HFFc6 (cell line): ENCODE results near the gene SLC8A1. TPM values are rescaled to one million over a fixed set of nuclear protein-coding genes. Genes with fewer than 3 reads are reported as not detected.

ENCODE experiments used
- DNase-seq: peaks from one replicate; pipeline ENCODE4 v3.0.0-alpha.2; 2018
- H3K27ac Mint-ChIP-seq: 2 replicates; pipeline ENCODE4 v1.8.0; 2020; ENCODE audit warnings: mild to moderate bottlenecking, mixed read lengths
- H3K27me3 Mint-ChIP-seq: 2 replicates; pipeline ENCODE4 v1.8.0; 2021; ENCODE audit warnings: mild to moderate bottlenecking, moderate library complexity, mixed read lengths; ENCODE audit not compliant: insufficient read depth
- H3K36me3 Mint-ChIP-seq: 2 replicates; pipeline ENCODE4 v1.8.0; 2021; ENCODE audit warnings: low read depth, mixed read lengths
- H3K4me1 Mint-ChIP-seq: 2 replicates; pipeline ENCODE4 v1.8.0; 2020; ENCODE audit warnings: low read depth, mixed read lengths
- H3K4me3 Mint-ChIP-seq: 2 replicates; pipeline ENCODE4 v1.8.0; 2020; ENCODE audit warnings: mild to moderate bottlenecking, moderate library complexity, mixed read lengths
- H3K9me3 Mint-ChIP-seq: 2 replicates; pipeline ENCODE4 v1.8.0; 2020; ENCODE audit warnings: mild to moderate bottlenecking, mixed read lengths
- total RNA-seq, 6 experiments: library from RNA; stranded (reverse); fragmentation: NEBNext Ultra II Directional; extraction: Animal tissue kit (Norgen Biotek cat#: 25700); gene quantifications; 2 replicates in 1 of 6; 3 replicates in 5 of 6; pipeline ENCODE4 v1.2.3, GENCODE V29; 2021
- TF ChIP-seq, protein P1 (sequence below): fragments of 200-600 bp; sonication (generic); IDR thresholded peaks from 2 replicates; pipeline ENCODE4 v1.5.0; 2021; ENCODE audit warnings: antibody characterized with exemption, mild to moderate bottlenecking

SLC8A1 gene
- total RNA-seq, 6 experiments from 2014 or later = 71.5 to 96.9 (median 92.2) TPM

DNA sequence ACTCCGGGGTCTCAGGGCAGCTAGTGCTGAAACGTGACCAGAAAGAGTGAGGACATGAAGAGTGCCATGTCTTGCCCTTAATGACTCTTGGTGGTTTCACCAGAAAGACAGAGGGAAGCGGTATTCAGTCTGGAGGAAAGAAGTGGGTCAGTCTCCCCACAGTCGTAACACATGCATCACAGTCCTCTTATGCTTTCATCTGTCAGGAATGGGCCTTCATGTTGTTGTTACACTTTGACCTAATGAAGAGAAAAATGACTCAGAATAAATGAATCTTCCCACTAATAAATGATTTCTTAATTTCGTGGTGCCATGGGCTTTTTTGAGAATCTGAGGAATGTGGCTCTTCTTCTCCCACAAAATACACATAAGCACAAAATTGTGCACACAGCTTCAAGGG is 103.2 kb downstream of the SLC8A1 start:
- peak; percentile 88 for DNase-seq
- H3K36me3 Mint-ChIP-seq = peaks cover 10% of the 10 kb centered on the region
- TF ChIP-seq, protein P1, sequence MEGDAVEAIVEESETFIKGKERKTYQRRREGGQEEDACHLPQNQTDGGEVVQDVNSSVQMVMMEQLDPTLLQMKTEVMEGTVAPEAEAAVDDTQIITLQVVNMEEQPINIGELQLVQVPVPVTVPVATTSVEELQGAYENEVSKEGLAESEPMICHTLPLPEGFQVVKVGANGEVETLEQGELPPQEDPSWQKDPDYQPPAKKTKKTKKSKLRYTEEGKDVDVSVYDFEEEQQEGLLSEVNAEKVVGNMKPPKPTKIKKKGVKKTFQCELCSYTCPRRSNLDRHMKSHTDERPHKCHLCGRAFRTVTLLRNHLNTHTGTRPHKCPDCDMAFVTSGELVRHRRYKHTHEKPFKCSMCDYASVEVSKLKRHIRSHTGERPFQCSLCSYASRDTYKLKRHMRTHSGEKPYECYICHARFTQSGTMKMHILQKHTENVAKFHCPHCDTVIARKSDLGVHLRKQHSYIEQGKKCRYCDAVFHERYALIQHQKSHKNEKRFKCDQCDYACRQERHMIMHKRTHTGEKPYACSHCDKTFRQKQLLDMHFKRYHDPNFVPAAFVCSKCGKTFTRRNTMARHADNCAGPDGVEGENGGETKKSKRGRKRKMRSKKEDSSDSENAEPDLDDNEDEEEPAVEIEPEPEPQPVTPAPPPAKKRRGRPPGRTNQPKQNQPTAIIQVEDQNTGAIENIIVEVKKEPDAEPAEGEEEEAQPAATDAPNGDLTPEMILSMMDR = no peak
- H3K4me1 Mint-ChIP-seq = peaks cover 88% of the 10 kb centered on the region
- no peaks in the 10 kb centered on the region for H3K9me3 Mint-ChIP-seq
- H3K27ac Mint-ChIP-seq = peak overlapping the region; percentile 91
- H3K4me3 Mint-ChIP-seq = peak overlapping the region; percentile 74
- H3K27me3 Mint-ChIP-seq = peaks cover 2% of the 10 kb centered on the region

DNA sequence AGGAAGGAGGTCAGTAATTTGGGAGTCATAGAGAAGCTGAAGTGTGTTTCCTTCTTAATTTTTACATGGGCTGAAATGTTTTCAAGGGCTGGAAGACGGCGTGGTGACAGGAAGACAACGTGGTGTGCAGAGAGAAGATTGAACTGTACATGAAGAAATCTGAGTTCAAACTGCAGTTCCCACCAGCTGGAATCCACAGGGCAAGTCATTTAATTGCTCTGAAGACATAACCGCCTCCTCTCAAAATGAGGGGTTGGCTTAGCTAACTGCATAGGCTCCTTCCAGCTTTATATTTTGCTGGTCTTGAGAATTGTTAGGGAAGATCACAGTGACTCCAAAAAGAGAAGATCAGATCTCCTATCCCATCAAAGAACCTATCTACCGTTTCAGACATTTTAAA is 103.9 kb downstream of the SLC8A1 start:
- Mint-ChIP-seq H3K9me3 (no peaks in the 10 kb centered on the region), H3K4me3 (peak overlapping the region; percentile 74; the same call in 1 of the 2 replicates), H3K36me3 (peaks cover 6% of the 10 kb centered on the region; the same call in 1 of the 2 replicates), H3K27me3 (peaks cover 2% of the 10 kb centered on the region; the same call in 1 of the 2 replicates), H3K4me1 (peaks cover 88% of the 10 kb centered on the region), H3K27ac (peak overlapping the region; percentile 91)
- DNase-seq = no peak
- TF ChIP-seq, protein P1 = no peak

DNA sequence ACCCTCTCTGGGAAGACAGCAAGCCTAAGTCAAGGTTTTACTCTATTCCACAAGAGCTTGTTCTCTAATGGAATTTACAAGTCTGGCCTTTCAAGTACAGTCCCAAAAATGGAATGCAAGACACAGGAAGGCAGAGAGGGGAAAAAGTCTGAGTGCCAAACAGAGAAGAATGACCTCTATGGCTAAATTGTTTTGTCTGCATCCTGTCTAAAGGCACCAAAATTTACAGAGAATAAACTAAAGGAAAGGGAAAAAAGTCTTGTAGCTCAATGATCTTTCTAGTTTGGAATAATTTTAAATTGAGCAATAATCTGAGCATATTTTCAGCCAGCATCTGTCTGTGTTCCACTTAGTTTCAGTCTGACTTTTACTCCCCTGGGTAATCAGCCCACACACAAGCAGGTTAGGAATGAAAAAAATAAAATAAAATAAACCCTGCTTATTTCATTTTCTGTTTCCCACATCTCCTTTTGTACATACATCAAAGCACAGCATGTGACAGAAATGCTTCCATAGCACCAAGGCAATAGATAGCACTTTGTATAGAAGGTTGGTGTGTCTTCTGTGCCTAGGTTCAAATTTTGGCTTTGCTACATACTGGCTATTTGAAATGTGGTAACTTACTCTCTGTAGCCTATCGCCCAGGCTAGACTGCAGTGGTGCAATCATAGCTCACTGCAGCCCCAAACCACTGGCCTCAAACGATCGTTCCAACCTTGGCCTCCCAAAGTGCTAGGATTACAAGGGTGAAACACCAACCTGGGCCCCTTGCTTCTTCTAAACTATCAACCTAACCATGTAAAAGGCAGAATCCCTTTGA is 105.1 kb downstream of the SLC8A1 start:
- Mint-ChIP-seq H3K27ac (peak overlapping the region; percentile 70), H3K4me3 (peak overlapping the region; percentile 13; the same call in 1 of the 2 replicates), H3K4me1 (peaks cover 86% of the 10 kb centered on the region), H3K27me3 (peaks cover 2% of the 10 kb centered on the region; the same call in 1 of the 2 replicates), H3K36me3 (peaks cover 6% of the 10 kb centered on the region; the same call in 1 of the 2 replicates), H3K9me3 (no peaks in the 10 kb centered on the region)
- TF ChIP-seq, protein P1 = no peak
- DNase-seq = peak; percentile 38

DNA sequence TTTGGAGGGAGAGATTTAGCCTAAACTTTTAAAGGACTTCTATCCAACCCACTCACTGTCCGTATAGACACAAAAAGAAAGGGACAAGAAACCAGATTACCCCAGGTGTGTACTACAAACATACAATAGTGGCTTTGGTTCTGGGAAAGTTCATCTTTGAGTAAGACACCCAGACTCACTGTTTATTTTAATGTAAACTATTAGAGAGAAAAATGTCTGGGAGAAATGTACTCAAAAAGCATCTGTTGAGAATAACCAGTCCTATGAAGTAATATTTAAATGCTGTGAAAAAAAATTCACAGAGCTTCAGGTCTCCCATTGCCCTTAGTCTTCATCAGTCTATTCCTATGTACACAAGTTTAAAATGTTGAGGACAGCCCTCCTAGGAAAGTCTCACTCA is 107.5 kb downstream of the SLC8A1 start:
- DNase-seq = no peak
- H3K4me3 Mint-ChIP-seq = no peak overlapping the region
- no peaks in the 10 kb centered on the region for H3K9me3 Mint-ChIP-seq
- peaks cover 87% of the 10 kb centered on the region for H3K4me1 Mint-ChIP-seq
- H3K36me3 Mint-ChIP-seq = no peaks in the 10 kb centered on the region; the same call in 1 of the 2 replicates
- TF ChIP-seq, protein P1 = no peak
- peaks cover 5% of the 10 kb centered on the region for H3K27me3 Mint-ChIP-seq
- H3K27ac Mint-ChIP-seq = peak overlapping the region; percentile 64

DNA sequence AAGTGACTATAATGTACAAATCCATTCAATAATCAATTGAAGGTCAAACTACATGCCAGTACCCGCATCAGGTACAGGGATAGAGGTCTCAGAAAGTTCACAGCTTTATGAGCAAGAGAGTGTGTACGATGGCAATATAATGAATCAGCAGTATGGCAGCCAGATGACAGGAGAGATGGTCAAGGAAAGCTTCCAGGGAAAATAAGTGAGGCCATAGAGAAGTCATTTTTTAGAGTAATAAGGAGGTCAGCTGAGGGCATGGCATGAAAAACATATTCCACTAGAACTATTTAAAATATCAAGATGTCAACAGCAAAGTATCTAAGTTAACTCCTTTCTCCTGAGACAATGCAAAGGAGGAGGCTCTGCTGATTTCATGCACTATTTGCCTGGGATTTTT is 108.0 kb downstream of the SLC8A1 start:
- Mint-ChIP-seq H3K4me1 (peaks cover 83% of the 10 kb centered on the region), H3K9me3 (no peaks in the 10 kb centered on the region), H3K27me3 (peaks cover 5% of the 10 kb centered on the region), H3K36me3 (no peaks in the 10 kb centered on the region; the same call in 1 of the 2 replicates), H3K27ac (peak overlapping the region; percentile 56), H3K4me3 (peak overlapping the region; percentile 1; the same call in 1 of the 2 replicates)
- TF ChIP-seq, protein P1 = no peak
- peak; percentile 70 for DNase-seq
